ENCODE measurements around the gene ADAD1. TPM values are rescaled to one million over a fixed set of nuclear protein-coding genes. Genes with fewer than 3 reads are reported as not detected.
A peak's percentile ranks its signal among the peaks of the same experiment; 100 is the strongest.
"Not testable (repeated sequence)": the region's sequence is repeated elsewhere in the genome, so short reads cannot be mapped to it uniquely, and the experiment has no call there.

The ADAD1 gene
- total RNA-seq, 4 donors from 2014 or later = not detected

GRCh38 chr4:122346036-122346435, 32.8 kb upstream of the ADAD1 start:
- no peak for DNase-seq
- no peak overlapping the region for H3K4me3 ChIP-seq
- TF ChIP-seq POLR2A (IDR thresholded peaks at IDR 0.05) (no peak), CTCF (IDR thresholded peaks at IDR 0.05) (no peak)
- peaks cover 0 to 65% (median 4%) of the 10 kb centered on the region in 3 donors for H3K36me3 ChIP-seq
- no peak overlapping the region for H3K27ac ChIP-seq
- no peaks in the 10 kb centered on the region for H3K9me3 ChIP-seq
- H3K4me1 ChIP-seq = no peaks in the 10 kb centered on the region
- H3K27me3 ChIP-seq = no peaks in the 10 kb centered on the region

- Histone ChIP-seq H3K27me3 (no peaks in the 10 kb centered on the region), H3K9me3 (no peaks in the 10 kb centered on the region), H3K4me1 (no peaks in the 10 kb centered on the region), H3K36me3 (peaks cover 0 to 70% (median 4%) of the 10 kb centered on the region in 3 donors), H3K27ac (no peak overlapping the region), H3K4me3 (no peak overlapping the region)
- DNase-seq = no peak
- no peak for TF ChIP-seq POLR2A (IDR thresholded peaks at IDR 0.05)
- TF ChIP-seq CTCF (IDR thresholded peaks at IDR 0.05) = no peak
Observed at GRCh38 chr4:122346503-122346902, 32.3 kb upstream of the ADAD1 start.

- peaks cover 0 to 71% (median 0%) of the 10 kb centered on the region in 3 donors for H3K36me3 ChIP-seq
- TF ChIP-seq CTCF (IDR thresholded peaks at IDR 0.05) (no peak), POLR2A (IDR thresholded peaks at IDR 0.05) (no peak)
Observed at GRCh38 chr4:122356317-122356808, 22.4 kb upstream of the ADAD1 start.

GRCh38 chr4:122360754-122361153, 18.1 kb upstream of the ADAD1 start:
- H3K36me3 ChIP-seq = peaks cover 0 to 63% (median 0%) of the 10 kb centered on the region in 3 donors
- H3K27ac ChIP-seq = no peak overlapping the region
- no peak overlapping the region for H3K4me3 ChIP-seq
- DNase-seq = no peak
- H3K4me1 ChIP-seq = no peaks in the 10 kb centered on the region
- H3K9me3 ChIP-seq = no peaks in the 10 kb centered on the region
- H3K27me3 ChIP-seq = no peaks in the 10 kb centered on the region
- TF ChIP-seq POLR2A (IDR thresholded peaks at IDR 0.05) (no peak), CTCF (IDR thresholded peaks at IDR 0.05) (no peak)

More at GRCh38 chr4:122356317-122356808, 22.4 kb upstream of the ADAD1 start:
- Histone ChIP-seq H3K27ac (no peak overlapping the region), H3K4me3 (no peak overlapping the region), H3K9me3 (no peaks in the 10 kb centered on the region), H3K4me1 (no peaks in the 10 kb centered on the region), H3K27me3 (no peaks in the 10 kb centered on the region)
- no peak for DNase-seq

- H3K36me3 ChIP-seq = peaks cover 0 to 25% (median 0%) of the 10 kb centered on the region in 3 donors
- H3K4me1 ChIP-seq = no peaks in the 10 kb centered on the region
- H3K27me3 ChIP-seq = no peaks in the 10 kb centered on the region
- H3K27ac ChIP-seq = no peak overlapping the region
- TF ChIP-seq POLR2A (IDR thresholded peaks at IDR 0.05) = no peak
- H3K4me3 ChIP-seq = no peak overlapping the region
- no peaks in the 10 kb centered on the region for H3K9me3 ChIP-seq
- DNase-seq = peak in 1 of 3 donors; percentile 46
Observed at GRCh38 chr4:122364700-122365404, 14.0 kb upstream of the ADAD1 start.

- DNase-seq, H3K36me3 ChIP-seq, H3K4me1 ChIP-seq, H3K27ac ChIP-seq, H3K9me3 ChIP-seq, H3K27me3 ChIP-seq, H3K4me3 ChIP-seq: not testable (repeated sequence)
Observed at GRCh38 chr4:122368786-122369185, 10.0 kb upstream of the ADAD1 start.
